H1 (cell line): Measurements from ENCODE around the gene SPSB3. TPM values are rescaled to one million over a fixed set of nuclear protein-coding genes. Genes with fewer than 3 reads are reported as not detected.

Source experiments
- CTCF ChIA-PET: fragments of 300-600 bp; sonication (Branson Sonifier 250); formaldehyde crosslinking; loops from one replicate; lab custom pipeline; 2021; ENCODE audit not compliant: partially characterized antibody; lab: Charles Lee
- POLR2A ChIA-PET: fragments of 300-600 bp; sonication (Branson Sonifier 250); formaldehyde crosslinking; loops from one replicate; lab custom pipeline; 2021; ENCODE audit warnings: inconsistent platforms; ENCODE audit not compliant: partially characterized antibody; lab: Charles Lee
- DNase-seq, 2 experiments: peaks; one replicate each; pipeline versions ENCODE4 v3.0.0 to v3.0.0-alpha.2; 2010 to 2022; ENCODE audit warnings: low spot score in 2 of 2, low read depth in 1 of 2, mixed read lengths in 1 of 2
- FAIRE-seq: peaks from 2 replicates; lab custom pipeline; 2011; peaks lifted over from hg19 to GRCh38; lab: Jason Lieb, UNC
- H2AFZ ChIP-seq: 2 replicates; pipeline ENCODE4 v1.8.1; 2012; ENCODE audit warnings: low read length, inconsistent platforms
- H2AK5ac ChIP-seq: 2 replicates; pipeline ENCODE4 v1.6.1; 2013; ENCODE audit warnings: low read depth, low read length
- H2BK120ac ChIP-seq: replicated peaks from 2 replicates; pipeline ENCODE3; 2013; ENCODE audit warnings: low read depth, low read length, inconsistent platforms
- H2BK12ac ChIP-seq: 2 replicates; pipeline ENCODE4 v1.6.1; 2013; ENCODE audit warnings: low read depth, low read length
- H2BK15ac ChIP-seq: 2 replicates; pipeline ENCODE4 v1.6.1; 2013; ENCODE audit warnings: low read length
- H2BK20ac ChIP-seq: 2 replicates; pipeline ENCODE4 v1.6.1; 2013; ENCODE audit warnings: low read length
- H2BK5ac ChIP-seq: 2 replicates; pipeline ENCODE4 v1.6.1; 2013; ENCODE audit warnings: low read depth, low read length
- H3K14ac ChIP-seq: 2 replicates; pipeline ENCODE4 v1.6.1; 2013; ENCODE audit warnings: inconsistent platforms; ENCODE audit not compliant: insufficient read length
- H3K18ac ChIP-seq: 2 replicates; pipeline ENCODE4 v1.6.1; 2013; ENCODE audit warnings: low read length; ENCODE audit errors: extremely low read depth
- H3K23ac ChIP-seq: 2 replicates; pipeline ENCODE4 v1.6.1; 2013; ENCODE audit warnings: inconsistent platforms; ENCODE audit not compliant: insufficient read length
- H3K23me2 ChIP-seq: 2 replicates; pipeline ENCODE4 v1.6.1; 2013; ENCODE audit warnings: low read depth, low read length
- H3K27ac ChIP-seq: 2 replicates; pipeline ENCODE4 v1.6.1; 2011; ENCODE audit warnings: low read depth, low read length, inconsistent platforms
- H3K27me3 ChIP-seq, 4 experiments: replicated peaks in 1 of 4; 1 replicate in 1 of 4; 2 replicates in 3 of 4; pipeline versions ENCODE4 v1.6.1 to v1.8.1; 2011 to 2013; ENCODE audit warnings: low read length in 3 of 4, mild to moderate bottlenecking in 3 of 4, inconsistent platforms in 2 of 4, mixed read lengths in 2 of 4, moderate library complexity in 1 of 4; ENCODE audit not compliant: control insufficient read depth in 3 of 4, insufficient read depth in 3 of 4; ENCODE audit errors: extremely low read depth in 1 of 4
- H3K36me3 ChIP-seq, 4 experiments: 2 replicates each; pipeline versions ENCODE4 v1.6.1 to v1.8.1; 2011 to 2013; ENCODE audit warnings: mild to moderate bottlenecking in 4 of 4, low read length in 3 of 4, moderate library complexity in 2 of 4, control low read depth in 1 of 4, inconsistent platforms in 1 of 4; ENCODE audit not compliant: insufficient read depth in 4 of 4, control insufficient read depth in 2 of 4
- H3K4ac ChIP-seq: replicated peaks from 2 replicates; pipeline ENCODE3; 2013; ENCODE audit warnings: low read length, low read depth, mixed read lengths, inconsistent platforms; ENCODE audit not compliant: insufficient read length
- H3K4me1 ChIP-seq, 4 experiments: replicated peaks in 1 of 4; 1 replicate in 1 of 4; 2 replicates in 3 of 4; pipeline versions ENCODE4 v1.6.1 to v1.8.1; 2011 to 2013; ENCODE audit warnings: low read length in 3 of 4, inconsistent platforms in 2 of 4, mixed read lengths in 1 of 4; ENCODE audit not compliant: insufficient read depth in 4 of 4, control insufficient read depth in 3 of 4
- H3K4me2 ChIP-seq, 2 experiments: 2 replicates each; pipeline versions ENCODE4 v1.6.1 to v1.8.1; 2011 to 2013; ENCODE audit warnings: low read depth in 2 of 2, low read length in 2 of 2, control low read depth in 1 of 2, inconsistent platforms in 1 of 2, mild to moderate bottlenecking in 1 of 2; ENCODE audit not compliant: insufficient read depth in 1 of 2
- H3K4me3 ChIP-seq, 4 experiments: fragments of 200-600, 300-600 bp in 1 of 4; sonication (generic), shearing (Covaris generic), sonication (Bioruptor Twin) in 1 of 4; 2 replicates each; pipeline versions ENCODE4 v1.5.1 to v1.8.1; 2011 to 2016; ENCODE audit warnings: low read length in 4 of 4, low read depth in 3 of 4, control low read depth in 2 of 4, inconsistent platforms in 2 of 4, mild to moderate bottlenecking in 2 of 4, mixed read lengths in 1 of 4, moderate library complexity in 1 of 4; ENCODE audit not compliant: insufficient read depth in 2 of 4; ENCODE audit errors: extremely low read depth in 1 of 4
- H3K56ac ChIP-seq: replicated peaks from 2 replicates; pipeline ENCODE3; 2013; ENCODE audit warnings: low read depth, mild to moderate bottlenecking, mixed read lengths, low read length, inconsistent platforms; ENCODE audit not compliant: insufficient read length
- H3K79me1 ChIP-seq: 2 replicates; pipeline ENCODE4 v1.6.1; 2013; ENCODE audit warnings: low read depth, low read length, control low read depth
- H3K79me2 ChIP-seq, 2 experiments: 2 replicates each; pipeline versions ENCODE4 v1.6.1 to v1.8.1; 2012 to 2013; ENCODE audit warnings: low read length in 2 of 2, mild to moderate bottlenecking in 2 of 2, inconsistent platforms in 1 of 2; ENCODE audit not compliant: insufficient read depth in 2 of 2, control insufficient read depth in 1 of 2
- H3K9ac ChIP-seq, 4 experiments: replicated peaks in 1 of 4; 1 replicate in 1 of 4; 2 replicates in 3 of 4; pipeline versions ENCODE4 v1.6.1 to v1.8.1; 2011 to 2013; ENCODE audit warnings: low read depth in 3 of 4, low read length in 3 of 4, control low read depth in 2 of 4, mild to moderate bottlenecking in 2 of 4, moderate library complexity in 2 of 4, inconsistent platforms in 1 of 4; ENCODE audit errors: extremely low read depth in 1 of 4
- H3K9me3 ChIP-seq, 2 experiments: 2 replicates each; pipeline versions ENCODE4 v1.6.1 to v1.8.1; 2012 to 2013; ENCODE audit warnings: mild to moderate bottlenecking in 2 of 2, moderate library complexity in 2 of 2, control low read depth in 1 of 2, inconsistent platforms in 1 of 2, low read depth in 1 of 2, low read length in 1 of 2, mixed read lengths in 1 of 2; ENCODE audit not compliant: insufficient read depth in 2 of 2
- H4K20me1 ChIP-seq, 2 experiments: replicated peaks in 1 of 2; 2 replicates each; pipeline versions ENCODE3 to v1.8.1; 2011 to 2013; ENCODE audit warnings: inconsistent platforms in 2 of 2, low read length in 2 of 2, mild to moderate bottlenecking in 1 of 2; ENCODE audit not compliant: insufficient read depth in 2 of 2, control insufficient read depth in 1 of 2
- H4K5ac ChIP-seq: 2 replicates; pipeline ENCODE4 v1.6.1; 2013; ENCODE audit warnings: low read length, low read depth, mixed read lengths, inconsistent platforms; ENCODE audit not compliant: insufficient read length
- H4K8ac ChIP-seq: 2 replicates; pipeline ENCODE4 v1.8.0; 2013; ENCODE audit warnings: mild to moderate bottlenecking, moderate library complexity, low read length, inconsistent platforms; ENCODE audit not compliant: insufficient read depth; ENCODE audit errors: extremely low read depth
- H4K91ac ChIP-seq: replicated peaks from 2 replicates; pipeline ENCODE3; 2013; ENCODE audit warnings: low read length, mixed read lengths, inconsistent platforms; ENCODE audit not compliant: insufficient read length
- ATF3 ChIP-seq: IDR thresholded peaks from 2 replicates; pipeline ENCODE4 v1.6.1; 2011; ENCODE audit warnings: low read depth, mild to moderate bottlenecking, low read length; ENCODE audit not compliant: insufficient read depth
- BACH1 ChIP-seq: IDR thresholded peaks from 2 replicates; pipeline ENCODE4 v1.6.1; 2012; ENCODE audit warnings: low read length, improper control_type of control experiment
- EZH2 ChIP-seq: fragments of 200-600 bp; sonication (generic); IDR thresholded peaks from 2 replicates; pipeline ENCODE4 v1.7.1; 2012; ENCODE audit warnings: low read depth, mild to moderate bottlenecking, moderate library complexity, low read length, inconsistent platforms; ENCODE audit not compliant: severe bottlenecking
- GABPA ChIP-seq: IDR thresholded peaks from 2 replicates; pipeline ENCODE4 v1.6.1; 2011; ENCODE audit warnings: mild to moderate bottlenecking, low read length, moderate library complexity, borderline replicate concordance; ENCODE audit not compliant: insufficient read depth
- POU5F1 ChIP-seq: IDR thresholded peaks from 2 replicates; pipeline ENCODE4 v1.6.1; 2011; ENCODE audit warnings: low read depth, mild to moderate bottlenecking, low read length, moderate library complexity
- RFX5 ChIP-seq: IDR thresholded peaks from 2 replicates; pipeline ENCODE4 v1.6.1; 2011; ENCODE audit warnings: low read depth, low read length, improper control_type of control experiment, borderline replicate concordance
- RNF2 ChIP-seq: fragments of 200-900, 300-1000 bp; sonication (generic); IDR thresholded peaks from 2 replicates; pipeline ENCODE4 v1.7.1; 2016; ENCODE audit warnings: borderline replicate concordance, low read depth, mild to moderate bottlenecking, antibody characterized with exemption, low read length; ENCODE audit not compliant: poor library complexity, severe bottlenecking; ENCODE audit errors: missing control alignments
- WGBS, 2 experiments: shearing (Covaris generic) in 1 of 2; methylation state at CpG; one replicate each; pipeline versions ENCODE4 v1.1.6 to v1.1.7; 2013 to 2015; ENCODE audit warnings: low lambda C conversion rate in 2 of 2, mixed read lengths in 2 of 2, inconsistent platforms in 1 of 2, low coverage in 1 of 2, missing lambda C conversion rate in 1 of 2; ENCODE audit not compliant: insufficient replicate concordance in 2 of 2, insufficient coverage in 1 of 2, insufficient read length in 1 of 2; ENCODE audit errors: extremely low coverage in 1 of 2, missing lambda C conversion rate in 1 of 2; 5-methylcytosine and 5-hydroxymethylcytosine counted together
- polyA plus RNA-seq, 7 experiments: library from polyadenylated mRNA; depleted of rRNA in 3 of 7; stranded (reverse) in 5 of 7; unstranded in 2 of 7; fragments of >200 nt in 5 of 7; fragments of 200-250 nt in 2 of 7; gene quantifications; 1 replicate in 5 of 7; 2 replicates in 1 of 7; 4 replicates in 1 of 7; pipeline versions ENCODE4 v1.2.1 to v1.2.3, GENCODE V29; 2011 to 2013; ENCODE audit warnings: missing spikeins in 2 of 7, mixed read lengths in 2 of 7
- total RNA-seq: library from RNA; stranded (reverse); fragmentation: NEBNext Ultra II Directional; extraction: Animal tissue kit (Norgen Biotek cat#: 25700); gene quantifications from 2 replicates; pipeline ENCODE4 v1.2.1, GENCODE V29; 2021

Gene SPSB3
- total and polyA plus RNA-seq, 2 of the 8 experiments (the other 6 are each of a cell fraction or from before 2014, with no cell fraction given) = 22.5 to 37.8 TPM

- ChIA-PET CTCF (interaction anchor here (0.8 kb wide), 1 partner anchor 12 kb away, joined by 3 read pairs; no protein-coding TSS in a partner anchor), POLR2A (interaction anchor here (1.0 to 12.0 kb wide), 5 partner anchors 8 to 379 kb away, joined by 3 to 246 read pairs (median 4); partner anchors contain the start of genes EME2, GFER, IGFALS and MRPS34)
- Histone ChIP-seq H3K4ac (no peak overlapping the region), H2AK5ac (no peak overlapping the region), H3K36me3 (peaks cover 0 to 23% (median 9%) of the 10 kb centered on the region in 4 experiments; a peak in 5 of 8 replicates), H3K79me2 (peaks cover 0 to 14% of the 10 kb centered on the region in 2 experiments; a peak in 1 of 4 replicates), H3K4me2 (no peak overlapping the region), H3K27me3 (no peaks in the 10 kb centered on the region), H4K5ac (no peak overlapping the region), H3K79me1 (peaks cover 9% of the 10 kb centered on the region), H4K91ac (no peak overlapping the region), H3K14ac (no peak overlapping the region), H3K4me3 (no peak overlapping the region), H2AFZ (no peak overlapping the region), H3K18ac (no peak overlapping the region), H2BK20ac (no peak overlapping the region), H3K9me3 (no peaks in the 10 kb centered on the region), H2BK5ac (no peak overlapping the region), H3K4me1 (peaks cover 0 to 10% (median 8%) of the 10 kb centered on the region in 4 experiments; a peak in 6 of 7 replicates), H2BK120ac (no peak overlapping the region), H3K9ac (no peak overlapping the region), H3K23ac (no peak overlapping the region), H4K8ac (no peak overlapping the region; the same call in 1 of the 2 replicates), H2BK15ac (no peak overlapping the region), H3K27ac (no peak overlapping the region), H2BK12ac (no peak overlapping the region), H3K56ac (no peak overlapping the region), H4K20me1 (peaks cover 0 to 33% of the 10 kb centered on the region in 2 experiments), H3K23me2 (peaks cover 6% of the 10 kb centered on the region)
- WGBS, 2 experiments = 97% methylated on average over 19 of the region's 22 CpGs; no CpG with 5 or more reads in 1 of the 2 experiments
- FAIRE-seq (no peak), DNase-seq (no peak)
- TF ChIP-seq EZH2 (no peak), POU5F1 (no peak), RFX5 (no peak), GABPA (no peak), RNF2 (no peak), ATF3 (no peak), BACH1 (no peak)
Measured at GRCh38 chr16:1776991-1777374, 5.4 kb downstream of the SPSB3 start.
